GM18508 (cell line): ENCODE measurements around the gene PALM2AKAP2.
"Not testable (repeated sequence)": the region's sequence is repeated elsewhere in the genome, so short reads cannot be mapped to it uniquely, and the experiment has no call there.

ENCODE experiments used
- ATAC-seq: cut with Tn5 transposase; IDR thresholded peaks from one replicate; pipeline ENCODE4 v1.9.1; 2021; ENCODE audit warnings: moderate number of reproducible peaks; ENCODE audit not compliant: insufficient read depth, unreplicated experiment

PALM2AKAP2 gene

DNA sequence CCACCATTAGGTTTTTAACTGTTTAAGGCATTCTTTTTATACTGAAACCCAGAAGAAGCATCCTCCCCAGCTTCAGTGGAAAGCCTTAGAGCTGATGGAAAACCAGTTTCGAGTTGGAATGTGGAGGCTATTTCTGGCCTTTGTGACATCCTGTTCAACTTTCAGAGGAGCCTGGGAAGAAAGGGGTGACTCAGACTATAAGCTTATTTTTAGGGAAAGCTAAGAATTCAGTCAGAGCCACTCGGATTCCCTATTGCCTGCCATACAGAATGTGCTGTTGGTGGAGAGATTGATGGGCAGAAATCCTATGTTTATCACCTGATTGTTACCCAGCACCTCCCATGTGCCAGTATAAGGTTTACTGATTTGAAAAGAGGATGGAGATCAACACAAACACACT, 19.8 kb downstream of the PALM2AKAP2 start:
- ATAC-seq = no peak

DNA sequence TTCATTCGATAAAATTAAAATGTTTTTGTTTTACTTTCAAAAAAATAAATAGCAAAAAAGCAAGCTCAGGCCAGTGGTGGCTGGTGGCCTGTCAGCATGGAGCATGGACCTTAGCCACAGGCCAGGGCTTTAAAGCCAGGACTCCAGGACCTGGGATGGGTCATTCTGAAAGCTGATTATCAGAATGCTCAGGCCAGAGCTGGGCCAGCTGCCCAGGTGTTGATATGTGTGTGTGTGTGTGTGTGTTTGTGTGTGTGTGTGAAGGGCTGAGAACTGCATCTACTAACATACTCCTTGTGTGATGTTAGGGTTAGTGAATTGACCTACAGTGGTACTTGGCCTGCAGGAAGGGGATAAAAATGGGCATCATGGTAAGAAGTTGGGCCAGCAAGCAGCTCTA, 21.5 kb downstream of the PALM2AKAP2 start:
- no peak for ATAC-seq

DNA sequence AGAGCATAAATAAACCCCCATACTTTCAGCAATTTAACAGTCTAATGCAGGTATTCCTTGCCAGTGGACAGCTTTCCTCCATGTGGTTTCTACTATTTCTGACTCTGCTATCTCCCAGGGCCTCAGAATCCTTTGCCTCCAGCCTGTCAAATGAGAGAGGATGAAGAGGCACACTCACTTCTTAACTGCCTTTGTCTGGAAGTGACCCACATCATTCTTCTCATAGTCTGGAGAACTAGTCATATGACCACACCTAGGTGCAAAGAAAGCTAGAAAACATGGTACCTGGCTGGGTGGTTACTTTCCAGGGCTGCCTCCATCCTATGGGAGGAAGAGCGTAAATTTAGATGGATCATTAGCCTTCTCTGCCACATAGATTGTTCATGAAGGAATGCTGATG, 22.5 kb downstream of the PALM2AKAP2 start:
- no peak for ATAC-seq

DNA sequence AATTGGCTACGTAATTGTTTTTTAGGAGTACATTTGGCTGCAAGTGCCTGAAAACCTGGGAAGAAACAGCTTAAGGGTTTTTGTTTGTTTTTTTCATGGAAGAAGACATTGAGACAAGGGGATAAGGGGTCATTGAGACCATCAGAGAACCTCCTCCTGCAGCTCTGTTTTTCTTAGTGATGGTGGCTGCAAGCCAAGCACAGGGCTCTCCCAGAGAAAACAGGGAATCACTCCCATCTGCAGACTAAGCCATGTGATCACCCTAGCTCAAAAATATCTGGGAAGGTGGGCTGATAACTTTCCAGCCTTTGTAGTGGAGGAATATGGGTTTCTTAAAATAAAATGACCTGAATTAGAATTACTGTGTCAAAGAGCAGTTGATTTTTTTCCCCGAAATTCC, 25.1 kb downstream of the PALM2AKAP2 start:
- no peak for ATAC-seq

DNA sequence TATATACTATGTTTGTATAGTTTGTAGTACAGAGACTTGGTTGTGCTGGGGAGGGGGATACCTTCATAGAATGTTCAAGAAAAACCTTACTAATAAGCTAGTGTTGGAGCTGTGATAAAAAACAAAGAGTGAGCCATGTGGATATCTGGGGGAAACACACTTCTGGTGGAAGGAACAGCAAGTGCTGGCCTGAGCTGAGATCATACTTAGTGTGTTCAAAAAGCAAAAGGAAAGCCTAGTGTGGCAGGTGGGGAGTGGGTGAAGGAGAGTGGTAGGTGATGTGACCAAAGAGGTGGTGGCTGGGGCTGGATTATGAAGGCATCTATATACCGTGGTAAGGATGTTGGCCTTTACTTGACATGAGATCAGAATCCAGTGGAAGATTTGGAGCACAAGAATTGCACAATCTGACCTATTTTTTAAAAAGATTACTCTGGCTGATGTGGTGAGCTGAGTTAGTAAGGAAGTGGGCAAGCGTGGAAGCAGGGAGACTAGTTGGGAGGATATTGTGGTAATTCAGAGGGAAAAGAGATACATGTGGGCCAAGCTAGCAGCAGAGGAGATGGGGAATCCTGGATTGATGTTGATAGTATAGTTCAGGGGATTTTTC, 26.6 kb downstream of the PALM2AKAP2 start:
- ATAC-seq = no peak

DNA sequence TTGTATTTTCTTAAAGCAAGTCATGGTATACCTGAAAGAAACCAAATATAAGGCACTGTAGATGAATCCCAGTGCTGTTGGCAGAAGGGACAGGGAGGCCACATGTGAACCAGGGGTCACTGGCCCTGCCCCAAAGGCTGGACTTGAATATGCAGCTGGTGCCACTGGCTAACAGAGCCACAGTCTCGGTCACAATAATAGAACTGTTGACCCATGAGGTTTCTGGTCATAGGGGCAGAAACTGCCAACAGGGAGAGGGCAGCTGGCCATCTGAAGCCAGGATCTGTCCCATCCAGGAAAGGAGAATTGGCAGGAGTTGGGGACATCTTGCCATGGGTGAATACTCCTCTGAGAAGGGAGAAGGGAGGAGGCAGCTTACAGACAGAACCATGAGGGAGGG, 31.9 kb downstream of the PALM2AKAP2 start:
- ATAC-seq = no peak

DNA sequence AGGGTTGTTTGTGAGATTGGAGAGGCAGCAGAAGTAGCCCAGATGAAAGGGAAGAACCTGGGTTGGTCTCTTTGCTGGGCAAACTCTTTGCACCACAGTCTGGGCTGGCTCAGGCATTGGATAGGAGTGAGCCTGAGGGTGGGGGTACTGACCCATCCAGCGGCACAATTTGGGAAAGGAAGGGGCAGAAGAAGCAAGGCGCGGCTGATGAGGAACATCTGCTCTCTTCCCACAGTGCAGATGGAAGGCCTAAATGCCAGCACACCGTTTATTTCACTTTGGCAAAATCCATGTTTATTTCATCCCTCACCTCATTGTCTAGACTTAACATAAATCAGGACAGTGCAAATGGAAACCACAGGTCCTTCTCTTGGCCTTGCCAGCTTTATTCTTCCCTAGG, 32.3 kb downstream of the PALM2AKAP2 start:
- ATAC-seq = no peak

DNA sequence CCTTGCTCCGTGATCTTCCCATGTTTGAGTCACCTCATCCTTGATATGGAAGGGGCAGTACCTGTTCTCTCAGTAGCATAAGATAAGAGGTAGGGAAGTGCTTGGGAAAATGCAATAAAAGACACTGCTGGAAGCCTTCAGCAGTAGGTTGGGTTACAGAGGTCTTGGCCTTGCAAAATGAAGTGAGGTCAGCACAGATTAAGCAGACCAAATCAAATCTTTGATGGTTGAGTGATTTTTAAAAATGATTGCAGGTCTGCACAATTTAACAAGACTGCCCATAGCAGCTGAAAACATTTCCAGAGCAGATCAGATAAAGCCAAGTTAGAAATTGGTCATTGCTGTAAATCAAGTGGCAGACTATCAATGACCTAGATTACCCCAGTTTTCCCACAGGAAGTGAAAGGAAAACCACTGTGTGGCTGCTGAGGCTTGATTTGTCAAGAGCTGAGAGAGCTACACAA, 32.9 kb downstream of the PALM2AKAP2 start:
- no peak for ATAC-seq

DNA sequence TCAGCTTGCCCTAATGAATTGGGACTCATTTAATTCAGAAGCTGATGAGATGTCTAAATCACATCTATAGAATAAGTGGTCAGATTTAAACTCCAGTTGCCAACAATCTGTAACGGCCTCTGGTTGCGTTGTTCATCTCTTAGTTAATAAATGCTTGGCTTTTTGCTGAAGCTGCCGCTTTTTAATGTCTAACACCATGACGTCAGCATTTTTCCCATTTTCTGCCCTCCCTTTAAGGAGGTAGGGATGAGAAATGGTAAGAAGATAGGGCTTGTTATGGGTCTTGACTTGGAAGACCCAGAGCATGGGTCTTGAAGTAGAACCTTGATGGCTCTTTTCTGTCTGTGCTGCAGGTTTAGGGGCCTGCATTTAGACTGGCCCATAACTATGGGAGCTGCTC, 33.3 kb downstream of the PALM2AKAP2 start:
- ATAC-seq = no peak

DNA sequence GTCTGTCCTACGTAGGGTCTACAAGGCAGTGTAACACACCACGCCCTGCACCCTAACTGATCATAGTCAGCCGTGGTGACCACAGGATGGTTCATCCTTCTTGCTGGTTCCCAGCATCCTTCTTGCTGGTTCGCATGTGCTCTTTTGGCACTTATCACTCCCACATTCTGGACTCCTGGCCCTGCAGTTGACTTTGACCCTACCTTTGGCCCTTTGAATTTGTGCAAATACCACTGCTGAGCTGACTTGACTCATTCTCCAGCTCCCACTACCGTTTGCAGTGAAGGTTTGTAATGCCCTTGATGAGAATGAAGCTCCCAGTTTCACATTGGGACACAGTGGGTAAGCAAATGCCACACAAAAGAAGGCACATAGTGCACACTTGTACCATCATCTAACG, 33.8 kb downstream of the PALM2AKAP2 start:
- no peak for ATAC-seq

DNA sequence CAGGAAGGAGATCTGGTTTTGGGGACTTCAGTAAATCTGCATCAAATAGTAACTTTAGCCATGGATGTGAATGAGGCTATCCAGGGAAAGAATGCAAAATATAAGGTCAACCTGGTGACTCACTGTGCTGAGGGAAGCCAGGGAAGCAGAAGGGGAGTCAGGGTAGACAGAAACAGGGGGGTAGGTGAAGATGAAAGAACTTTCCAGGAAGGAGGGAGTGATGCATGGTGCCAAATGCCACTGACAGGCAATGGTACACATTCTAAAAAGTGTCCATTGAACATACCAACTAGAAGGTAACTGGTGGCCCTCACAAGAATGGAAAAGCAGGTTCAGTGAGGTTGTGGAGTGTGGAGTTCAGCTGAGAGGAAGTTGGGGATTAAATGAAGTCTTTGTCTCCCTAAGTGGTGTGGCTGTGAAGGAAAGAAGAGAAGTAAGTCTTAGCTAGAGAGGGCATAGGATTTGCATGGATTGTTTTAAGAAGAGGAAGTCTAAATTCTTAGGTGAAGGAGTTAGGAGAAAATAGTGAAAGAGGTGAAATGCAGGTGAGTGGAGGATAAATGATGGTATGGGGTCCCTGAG, 35.5 kb downstream of the PALM2AKAP2 start:
- no peak for ATAC-seq

DNA sequence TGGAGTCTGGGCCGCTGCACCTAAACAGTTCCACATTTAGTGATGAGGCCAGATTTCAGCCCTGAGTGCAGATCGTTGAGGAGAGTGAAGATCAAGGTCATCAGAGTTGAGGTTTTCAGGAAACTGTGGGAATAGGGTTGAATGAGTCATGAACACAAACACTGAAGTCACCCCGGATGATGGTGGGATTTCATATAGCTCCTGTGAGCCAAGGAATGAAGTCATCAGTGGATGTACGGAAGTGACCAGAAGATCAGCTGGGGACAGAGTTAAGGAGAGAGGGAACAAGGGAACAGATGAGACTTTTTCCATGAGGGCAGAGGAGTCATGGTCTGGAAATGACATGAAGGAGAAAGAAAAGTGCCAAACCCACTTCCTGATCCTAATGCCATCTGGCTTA, 36.5 kb downstream of the PALM2AKAP2 start:
- no peak for ATAC-seq

DNA sequence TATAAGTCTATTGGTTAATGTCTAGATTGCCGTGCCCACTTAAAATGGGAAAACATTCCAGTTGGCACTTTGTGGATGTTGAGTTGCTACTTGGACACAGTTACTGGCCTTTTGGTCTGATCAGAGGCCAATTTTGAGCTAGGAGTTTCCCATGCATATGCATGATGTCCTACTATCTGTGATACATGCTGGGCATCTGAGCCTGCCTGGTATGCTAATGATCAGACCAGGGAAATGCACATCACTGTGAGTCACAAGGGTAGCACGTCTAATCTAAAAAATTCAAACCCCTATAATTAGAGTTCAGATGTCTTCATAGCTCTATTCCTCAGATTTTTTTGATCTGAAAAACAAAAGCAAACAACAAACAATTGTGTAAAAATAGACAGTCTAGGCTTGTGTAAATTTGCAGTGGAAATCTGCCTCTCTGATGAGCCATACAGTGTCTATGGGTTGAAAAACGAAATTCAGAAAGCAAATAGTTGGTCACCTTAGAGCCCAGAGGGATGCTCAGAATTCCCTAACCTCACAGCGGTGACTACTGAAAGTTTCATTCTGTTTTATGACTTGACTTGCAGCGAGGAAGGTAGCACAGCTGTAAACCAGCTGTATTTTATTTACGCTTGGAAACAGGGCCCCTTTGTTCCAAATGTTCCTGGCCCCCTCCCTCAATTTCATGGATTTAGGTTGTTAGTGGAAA, 37.3 kb downstream of the PALM2AKAP2 start:
- ATAC-seq = no peak

DNA sequence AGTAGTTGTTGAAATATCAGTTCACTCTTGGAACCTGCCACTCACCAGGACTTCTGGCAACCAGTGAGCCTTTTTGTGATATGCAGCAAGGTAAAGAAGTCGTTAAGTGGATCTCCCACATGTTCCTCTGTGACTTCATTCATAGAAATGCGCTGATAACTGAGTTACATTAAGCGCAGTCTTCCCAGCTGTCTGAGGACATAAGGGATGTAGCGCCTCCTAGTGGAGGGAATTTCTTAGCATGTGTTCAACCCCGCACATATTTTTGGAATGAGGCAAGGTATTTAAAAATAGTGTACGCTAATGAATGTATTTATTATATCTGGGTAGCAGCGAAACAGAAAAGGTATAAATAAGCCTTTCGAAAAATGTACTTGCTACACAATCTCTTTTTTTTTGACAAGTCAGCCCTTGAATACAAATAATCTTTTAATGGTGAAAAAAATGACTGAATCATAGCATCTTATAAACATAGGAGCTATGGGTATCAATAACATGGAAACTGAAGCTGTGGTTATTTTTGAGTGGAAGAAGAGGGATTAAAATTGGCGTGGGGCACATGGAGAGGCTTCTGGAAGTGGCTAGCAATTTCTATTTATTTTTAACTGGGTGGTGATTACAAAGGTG, 38.0 kb downstream of the PALM2AKAP2 start:
- ATAC-seq = peak; percentile 75

DNA sequence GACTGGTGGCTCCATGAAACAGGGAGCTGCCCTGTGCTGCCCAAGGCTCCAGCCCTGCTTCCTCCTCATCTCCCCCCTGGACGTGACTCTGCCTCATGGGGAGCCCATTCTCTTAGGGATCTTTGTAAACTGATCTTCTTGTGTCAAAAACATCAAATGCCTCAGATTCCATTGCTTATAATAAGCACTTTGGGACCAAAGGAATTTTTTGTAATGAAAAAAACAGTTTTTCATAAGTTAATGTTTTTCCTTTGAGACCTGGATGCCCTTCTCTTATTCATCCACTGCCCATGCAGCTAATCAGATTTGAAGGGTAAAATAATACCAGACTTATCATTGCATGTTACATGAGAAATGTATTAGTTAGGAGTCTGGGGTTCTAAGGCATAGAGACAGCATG, 41.7 kb downstream of the PALM2AKAP2 start:
- no peak for ATAC-seq

DNA sequence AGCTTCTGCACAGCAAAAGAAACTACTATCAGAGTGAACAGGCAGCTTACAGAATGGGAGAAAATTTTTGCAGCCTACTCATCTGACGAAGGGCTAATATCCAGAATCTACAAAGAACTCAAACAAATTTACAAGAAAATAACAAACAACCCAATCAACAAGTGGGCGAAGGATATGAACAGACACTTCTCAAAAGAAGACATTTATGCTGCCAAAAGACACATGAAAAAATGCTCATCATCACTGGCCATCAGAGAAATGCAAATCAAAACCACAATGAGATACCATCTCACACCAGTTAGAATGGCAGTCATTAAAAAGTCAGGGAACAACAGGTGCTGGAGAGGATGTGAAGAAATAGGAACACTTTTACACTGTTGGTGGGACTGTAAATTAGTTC, 45.4 kb downstream of the PALM2AKAP2 start:
- not testable (repeated sequence) for ATAC-seq

DNA sequence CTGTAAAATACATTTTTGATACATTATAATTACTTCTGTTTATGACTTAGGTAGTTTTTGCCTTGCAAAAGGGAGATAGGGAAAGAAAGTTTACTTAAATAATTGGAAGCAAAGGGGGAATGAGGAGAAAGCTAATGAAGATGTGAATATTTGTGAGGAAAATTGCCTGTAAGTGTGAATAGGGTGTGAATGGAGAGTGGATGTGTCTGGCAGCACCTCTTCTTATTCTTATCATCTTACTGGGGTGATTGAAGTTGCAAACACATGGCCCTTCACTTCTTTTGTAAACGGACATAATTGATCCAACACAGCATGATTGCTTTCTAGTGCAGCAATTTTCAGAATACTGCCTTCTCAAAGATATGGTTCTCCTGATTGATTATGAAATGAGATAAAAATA, 46.6 kb downstream of the PALM2AKAP2 start:
- no peak for ATAC-seq

DNA sequence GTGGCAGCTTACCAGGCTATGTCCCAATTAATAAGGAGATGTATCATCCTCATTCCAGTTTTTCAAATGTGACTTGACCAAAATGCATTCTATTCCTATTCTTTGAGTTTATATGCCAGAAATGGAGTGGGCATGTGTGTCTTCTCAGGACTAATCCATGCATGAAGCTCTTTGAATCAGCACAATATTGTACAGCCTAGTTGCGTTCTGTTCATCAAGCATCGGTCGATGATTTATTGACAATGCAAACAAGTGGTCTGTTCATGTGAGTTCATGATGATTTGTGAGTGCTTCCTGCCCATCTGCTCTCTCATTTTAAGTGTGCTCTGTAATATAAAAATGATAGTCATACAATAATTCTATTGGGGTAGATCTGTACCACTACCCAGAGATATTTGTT, 48.3 kb downstream of the PALM2AKAP2 start:
- ATAC-seq = no peak
